ENCODE data around the gene AP3B1.

The AP3B1 gene

DNA sequence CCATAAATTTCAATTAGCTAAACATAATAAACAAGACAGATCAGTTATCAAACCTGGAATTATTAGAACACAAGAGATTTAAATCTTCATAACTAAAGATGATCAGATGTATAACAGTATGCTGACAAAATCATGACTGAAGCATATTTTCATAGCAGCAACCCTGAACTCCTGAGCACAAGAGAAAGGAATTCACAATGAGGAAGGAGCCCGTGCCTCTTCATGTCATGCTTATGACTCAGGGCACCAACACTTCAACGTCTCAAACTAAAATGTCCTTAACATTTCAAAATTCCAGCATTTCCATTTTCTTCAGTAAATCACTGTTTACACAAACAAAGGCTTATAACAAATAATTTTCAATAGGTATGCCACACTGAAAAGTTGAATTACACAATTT, 6.7 kb downstream of the AP3B1 start:
- no peak for DNase-seq

DNA sequence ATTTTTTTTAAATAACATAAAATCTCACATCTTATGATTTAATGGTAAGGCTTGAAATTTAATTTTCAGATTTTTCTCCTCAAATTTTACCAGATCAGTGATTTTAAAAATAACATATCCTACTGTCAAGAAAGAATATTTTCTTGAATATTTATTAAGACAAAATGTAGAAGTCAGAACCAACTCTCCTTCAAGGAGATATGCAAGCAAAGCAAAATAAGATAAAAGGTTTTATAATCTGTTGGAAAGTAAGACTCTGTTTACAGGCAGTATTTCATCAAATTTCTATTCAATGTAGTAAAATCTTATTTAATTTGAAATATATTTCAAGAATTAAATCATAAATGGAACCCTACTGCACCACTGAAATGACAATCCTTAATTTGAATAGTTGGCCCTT, 7.3 kb downstream of the AP3B1 start:
- no peak for DNase-seq

DNA sequence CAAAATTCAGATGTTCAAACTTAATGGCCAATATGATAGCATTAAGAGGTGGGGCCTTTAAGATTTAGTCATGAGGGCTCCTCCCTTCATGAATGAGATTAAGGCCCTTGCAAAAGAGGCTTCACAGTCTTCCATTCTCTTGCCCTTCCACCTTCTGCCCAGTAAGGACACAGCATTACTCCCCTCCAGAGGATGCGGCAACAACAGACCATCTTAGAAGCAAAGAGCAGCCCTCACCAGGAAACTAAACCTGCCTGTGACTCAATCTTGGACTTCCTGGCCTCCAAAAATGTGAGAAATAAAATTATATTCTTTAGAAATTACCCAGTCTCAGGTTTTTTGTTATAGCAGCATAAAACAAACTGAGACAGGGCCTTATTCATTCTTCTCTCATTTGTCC, 8.2 kb downstream of the AP3B1 start:
- DNase-seq: no peak

DNA sequence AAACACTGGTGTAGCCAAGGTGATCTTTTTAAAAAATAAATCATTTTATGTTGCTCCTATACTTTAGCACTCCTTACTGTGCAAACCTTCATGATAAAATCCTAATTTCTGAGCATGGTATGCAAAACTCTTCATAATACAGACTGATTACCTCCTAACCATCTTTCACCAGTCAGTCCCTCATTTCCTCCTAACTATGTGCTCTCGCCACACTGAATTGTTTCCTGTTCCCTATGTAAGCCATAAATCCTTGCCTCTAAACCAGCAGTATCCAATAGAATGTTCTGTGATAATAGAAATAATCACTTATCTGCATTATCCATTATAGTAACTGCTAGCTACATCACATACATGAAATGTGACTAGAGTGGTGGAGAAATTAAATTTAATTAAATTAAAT, 10.7 kb downstream of the AP3B1 start:
- DNase-seq: no peak

DNA sequence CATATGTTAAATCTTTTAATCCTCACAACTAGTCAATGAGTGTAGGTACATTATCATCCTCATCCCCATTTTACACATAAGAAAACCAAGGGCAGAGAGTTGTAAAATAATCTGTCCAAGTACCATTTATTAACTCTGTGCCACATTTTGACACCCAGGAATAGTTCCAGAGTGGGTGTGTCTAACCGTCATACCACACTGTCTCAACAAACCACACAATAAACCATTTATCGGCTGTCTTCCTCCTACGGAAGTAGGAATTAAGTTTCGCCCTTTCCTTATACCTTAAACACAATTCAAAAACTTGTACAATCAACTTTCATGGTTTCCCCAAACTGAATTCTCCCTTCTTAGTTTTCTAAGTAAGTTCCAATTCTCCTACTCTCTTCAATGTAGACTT, 11.4 kb downstream of the AP3B1 start:
- DNase-seq: no peak

DNA sequence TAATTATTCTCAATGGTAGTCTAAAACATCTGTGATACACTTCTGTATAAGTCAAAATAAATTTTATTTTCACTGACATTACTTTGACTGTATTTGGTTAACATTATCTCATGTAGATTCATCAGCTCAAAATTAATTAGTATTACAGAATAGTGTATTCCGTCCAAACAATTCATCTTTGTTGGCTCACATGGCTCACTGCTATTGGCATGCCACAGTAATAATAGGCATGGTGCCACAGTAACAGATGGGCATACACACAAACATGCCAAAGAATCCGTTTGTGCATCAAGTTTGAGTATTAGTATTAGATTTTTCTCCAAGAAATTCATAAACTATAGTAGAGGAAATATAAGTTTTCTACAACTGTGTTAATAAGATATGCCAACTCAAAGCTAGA, 14.2 kb downstream of the AP3B1 start:
- DNase-seq: no peak

DNA sequence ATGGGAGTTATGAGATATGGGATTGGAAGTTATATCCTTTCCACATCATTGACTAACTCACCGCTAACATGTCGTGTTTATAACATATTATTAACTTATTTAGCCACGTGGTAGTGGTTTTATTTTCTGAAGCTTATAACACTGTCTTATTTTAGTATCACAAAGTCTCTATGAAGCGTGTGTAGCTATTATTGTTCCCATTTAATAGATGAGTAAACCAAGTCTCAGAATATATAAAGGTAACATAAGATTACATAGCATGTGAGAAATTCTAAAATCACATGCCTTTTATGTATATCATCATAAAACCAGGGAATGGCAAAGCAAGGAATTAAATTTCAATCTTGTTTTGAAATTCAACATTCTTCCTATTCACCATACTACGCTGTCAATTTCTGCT, 15.3 kb downstream of the AP3B1 start:
- no peak for DNase-seq

DNA sequence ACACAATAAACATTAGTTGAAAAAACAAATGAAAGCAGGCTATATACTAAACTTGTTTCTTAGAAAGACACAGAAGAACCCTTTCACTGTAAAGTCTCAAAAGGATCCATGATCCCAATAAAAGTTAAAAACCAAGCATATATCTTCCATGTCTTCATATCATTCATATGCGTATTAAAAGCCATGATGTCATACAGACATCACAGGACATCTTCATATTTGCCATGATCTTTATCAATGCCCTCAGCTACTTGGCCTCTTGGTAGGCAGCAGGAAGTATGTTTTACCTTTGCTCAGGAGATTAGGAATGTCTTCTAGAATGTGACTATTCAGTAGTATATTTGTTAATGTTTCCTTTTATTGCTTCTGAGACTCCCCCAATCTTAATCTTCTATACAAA, 16.8 kb downstream of the AP3B1 start:
- DNase-seq: no peak

DNA sequence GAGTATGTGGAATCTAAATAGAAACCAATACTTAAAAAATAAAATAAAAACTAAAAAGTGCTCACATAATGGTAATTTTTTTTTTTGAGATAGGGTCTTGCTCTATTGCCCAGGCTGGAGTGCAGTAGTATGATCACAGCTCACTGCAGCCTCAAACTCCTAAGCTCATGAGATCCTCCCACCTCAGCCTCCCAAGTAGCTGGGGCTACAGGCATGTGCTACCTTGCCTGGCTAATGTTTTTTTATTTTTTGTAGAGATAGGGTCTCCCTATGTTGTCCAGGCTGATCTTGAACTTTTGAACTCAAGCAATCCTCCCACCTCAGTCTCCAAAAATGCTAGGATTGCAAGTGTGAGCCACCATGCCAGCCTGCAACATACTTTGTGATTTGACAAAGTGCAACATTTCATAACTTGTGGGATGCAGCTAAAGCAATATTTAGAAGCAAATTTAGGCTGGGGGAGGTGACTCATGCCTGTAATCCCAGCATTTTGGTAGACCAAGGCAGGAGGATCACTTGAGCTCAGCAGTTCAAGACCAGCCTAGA, 18.4 kb downstream of the AP3B1 start:
- DNase-seq: no peak

DNA sequence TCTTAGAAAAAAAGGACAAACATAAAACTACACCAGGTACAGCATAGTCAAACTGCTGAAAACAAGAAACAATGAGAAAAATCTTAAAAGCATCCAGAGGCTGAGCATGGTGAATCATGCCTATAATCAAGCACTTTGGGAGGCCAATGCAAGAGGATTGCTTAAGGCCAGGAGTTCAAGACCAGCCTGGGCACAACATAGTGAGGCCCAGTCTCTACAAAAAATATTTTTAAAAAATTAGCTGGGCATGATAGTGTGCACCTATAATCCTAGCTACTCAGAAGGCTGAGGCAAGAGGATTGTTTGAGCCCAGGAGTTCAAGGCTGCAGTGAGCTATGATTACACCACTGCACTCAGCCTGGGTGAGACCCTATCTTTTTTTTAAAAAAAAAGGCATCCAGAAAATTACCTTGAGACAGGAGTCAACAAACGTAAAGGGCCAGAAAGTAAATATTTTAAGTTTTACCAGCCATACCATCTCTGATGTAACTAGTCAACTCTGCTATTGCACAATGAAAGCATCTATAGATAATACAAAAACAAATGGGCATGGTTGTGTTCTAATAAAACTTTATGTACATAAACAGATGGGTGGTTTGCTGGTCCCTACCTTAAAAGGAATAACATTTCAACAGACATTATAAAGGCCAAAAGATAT, 19.8 kb downstream of the AP3B1 start:
- DNase-seq: no peak

DNA sequence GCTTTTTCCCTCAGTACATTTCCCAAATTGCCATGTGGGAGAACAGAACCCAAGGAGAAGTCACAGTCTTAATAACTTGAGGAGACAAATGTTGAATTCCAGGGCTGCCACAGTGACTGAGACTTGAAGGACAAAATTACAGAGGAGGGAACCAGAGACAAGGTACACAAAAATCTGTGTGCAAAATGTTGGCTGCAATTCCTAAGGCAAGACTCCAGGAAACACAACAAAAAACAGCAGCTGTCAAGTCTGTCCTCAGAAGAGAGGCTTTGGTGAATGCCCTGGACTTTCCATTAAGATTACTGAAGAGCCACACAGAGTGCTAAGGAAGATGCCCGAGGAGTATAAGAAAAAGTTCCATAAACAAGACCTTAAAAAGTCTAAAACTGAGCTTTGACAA, 21.1 kb downstream of the AP3B1 start:
- no peak for DNase-seq

DNA sequence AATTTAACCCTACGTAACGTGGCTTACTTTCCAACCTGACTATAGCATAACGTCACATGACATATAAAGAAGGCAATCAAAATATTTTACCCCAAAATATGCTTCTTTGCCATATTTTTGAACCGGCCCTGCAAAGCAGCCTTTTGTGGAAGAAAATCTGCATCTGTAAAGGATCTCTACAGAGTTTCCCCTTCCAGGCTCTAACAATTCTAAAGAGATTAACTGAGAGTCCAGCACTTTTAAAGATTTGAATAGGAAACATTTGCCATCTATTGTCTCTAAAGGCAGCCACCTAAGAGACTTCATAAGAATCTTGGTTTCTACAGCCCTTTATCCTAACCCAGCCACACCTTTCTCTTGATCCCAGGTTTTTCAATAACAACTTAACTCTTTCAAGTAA, 22.7 kb downstream of the AP3B1 start:
- DNase-seq: no peak

DNA sequence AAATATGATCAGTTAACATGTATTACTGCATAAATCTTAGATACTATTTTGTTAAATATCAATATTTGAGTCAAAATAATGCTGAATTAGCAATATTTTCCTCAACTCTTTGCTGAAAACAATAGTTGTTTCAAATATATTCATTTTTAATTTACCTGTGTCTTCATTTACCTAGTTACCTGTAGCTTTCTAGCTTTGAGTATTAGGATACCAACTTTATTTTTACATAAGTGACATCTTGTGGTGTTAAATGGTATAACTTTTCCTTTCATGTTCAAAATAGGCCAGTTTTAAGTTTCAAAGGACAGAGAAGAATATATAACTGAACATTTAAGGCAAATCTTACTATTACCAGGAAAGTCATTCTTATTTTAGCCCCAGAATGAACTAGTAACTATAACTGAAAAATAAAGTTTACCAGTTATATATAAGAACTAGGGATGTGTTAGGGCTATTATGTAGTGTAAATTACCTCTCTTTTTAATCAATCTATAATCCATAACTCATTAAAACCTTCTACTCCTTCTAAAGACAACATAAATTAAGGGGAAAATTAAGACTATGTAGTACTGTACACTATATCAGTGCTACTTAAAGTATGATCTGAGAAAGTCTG, 25.3 kb downstream of the AP3B1 start:
- no peak for DNase-seq

DNA sequence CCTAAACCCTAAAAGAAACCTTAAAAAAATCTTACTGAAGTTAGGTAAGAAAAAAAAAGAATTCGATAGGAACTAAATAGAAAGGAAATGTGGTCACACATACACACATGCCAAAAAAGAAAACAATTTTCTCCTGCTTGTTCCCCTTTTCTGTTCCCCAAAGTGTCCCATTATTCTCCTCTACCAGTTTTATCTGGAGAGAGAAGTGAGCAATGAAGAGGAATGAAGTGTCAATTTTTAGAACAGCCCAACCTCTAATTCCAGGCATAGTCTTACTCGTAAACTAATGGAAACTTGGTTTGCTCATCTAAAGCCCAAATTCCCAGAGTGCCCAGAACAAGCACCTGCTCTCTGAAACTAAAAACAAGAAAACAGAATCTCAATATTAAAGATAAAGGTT, 26.1 kb downstream of the AP3B1 start:
- no peak for DNase-seq

DNA sequence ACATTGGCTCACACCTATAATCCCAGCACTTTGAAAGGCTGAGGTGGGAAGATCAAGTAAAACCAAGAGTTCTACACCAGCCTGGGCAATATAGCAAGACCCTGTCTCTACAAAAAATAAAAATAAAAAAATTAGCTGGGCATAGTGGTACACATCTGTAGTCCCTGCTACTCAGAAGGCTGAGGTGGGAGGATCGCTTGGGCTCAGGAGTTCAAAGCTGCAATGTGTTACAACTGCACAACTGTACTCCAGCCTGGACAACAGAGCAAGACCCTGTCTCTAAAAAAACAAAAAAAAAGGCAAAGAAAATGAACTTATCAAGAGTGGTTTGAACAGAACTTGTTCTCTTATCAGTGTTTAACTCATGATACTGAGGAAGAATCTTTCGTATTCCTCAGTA, 29.3 kb downstream of the AP3B1 start:
- DNase-seq: no peak

DNA sequence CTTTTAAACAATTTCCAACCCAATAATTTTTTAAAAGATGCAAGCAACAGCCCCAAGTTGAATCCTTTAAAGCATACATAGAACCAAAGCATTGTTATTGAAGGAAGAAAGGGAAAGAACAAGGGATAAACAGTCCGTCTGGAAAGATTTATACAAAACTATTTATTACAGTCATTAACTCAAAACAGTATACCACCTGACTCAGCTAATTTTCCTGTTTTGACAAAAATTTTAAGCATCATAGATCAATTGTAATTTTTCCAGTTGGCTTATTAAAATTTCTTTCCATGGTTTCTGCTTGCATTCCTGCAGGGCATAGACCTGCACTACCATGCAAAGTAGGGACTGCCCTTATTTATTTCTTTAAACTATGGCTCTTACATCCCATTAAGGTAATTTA, 29.9 kb downstream of the AP3B1 start:
- DNase-seq: no peak

DNA sequence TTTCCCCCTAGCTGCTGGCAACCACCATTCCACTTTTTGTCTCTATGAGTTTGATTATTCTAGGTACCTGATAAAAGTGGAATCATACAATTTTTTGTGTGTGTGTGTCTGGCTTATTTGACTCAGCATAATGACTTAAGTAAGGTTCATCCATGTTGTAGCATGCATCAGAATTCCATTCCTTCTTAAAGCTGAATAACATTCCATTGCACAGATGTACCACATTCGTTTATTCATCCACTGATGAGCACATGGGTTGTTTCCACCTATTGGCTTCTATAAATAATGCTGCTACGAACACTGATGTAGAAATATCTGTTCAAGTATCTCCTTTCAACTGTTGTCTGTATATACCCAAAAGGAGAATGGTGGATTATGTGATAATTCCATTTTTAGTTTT, 33.7 kb downstream of the AP3B1 start:
- no peak for DNase-seq

DNA sequence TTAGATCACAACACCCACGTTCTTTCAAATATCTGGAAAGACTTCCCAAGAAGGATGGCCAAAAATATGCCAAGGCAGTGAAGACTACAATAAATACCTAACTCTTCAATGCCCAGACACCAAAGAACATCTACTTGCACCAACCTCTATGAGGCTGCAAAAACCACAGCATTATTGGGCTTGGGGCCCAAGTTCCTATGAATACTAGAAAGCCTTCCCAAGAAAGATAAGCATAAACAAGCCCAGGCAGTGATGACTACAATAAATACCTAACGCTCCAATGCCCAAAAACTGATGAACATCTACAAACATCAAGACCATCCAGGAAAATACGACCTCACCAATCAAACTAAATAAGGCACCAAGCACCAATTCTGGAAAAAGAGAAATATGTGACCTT, 41.3 kb downstream of the AP3B1 start:
- DNase-seq: no peak

DNA sequence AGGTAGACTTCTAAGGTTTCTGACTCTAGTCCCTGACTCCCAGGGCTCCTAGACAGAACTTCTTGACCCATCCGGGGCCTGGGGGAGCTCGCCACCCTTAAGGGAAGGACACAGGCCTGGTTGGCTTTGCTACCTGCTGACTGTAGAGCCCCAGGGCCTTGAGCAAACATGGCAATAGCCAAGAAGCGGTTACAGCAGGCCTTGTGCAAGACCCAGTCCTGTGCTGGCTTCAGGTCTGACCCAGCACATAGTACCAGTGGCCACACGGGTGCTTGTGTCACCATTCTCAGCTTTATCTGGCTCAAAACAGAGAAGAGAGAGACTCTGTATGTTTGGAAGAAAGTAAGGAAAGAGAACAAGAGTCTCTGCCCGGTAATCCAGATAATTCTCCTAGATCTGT, 41.8 kb downstream of the AP3B1 start:
- no peak for DNase-seq

DNA sequence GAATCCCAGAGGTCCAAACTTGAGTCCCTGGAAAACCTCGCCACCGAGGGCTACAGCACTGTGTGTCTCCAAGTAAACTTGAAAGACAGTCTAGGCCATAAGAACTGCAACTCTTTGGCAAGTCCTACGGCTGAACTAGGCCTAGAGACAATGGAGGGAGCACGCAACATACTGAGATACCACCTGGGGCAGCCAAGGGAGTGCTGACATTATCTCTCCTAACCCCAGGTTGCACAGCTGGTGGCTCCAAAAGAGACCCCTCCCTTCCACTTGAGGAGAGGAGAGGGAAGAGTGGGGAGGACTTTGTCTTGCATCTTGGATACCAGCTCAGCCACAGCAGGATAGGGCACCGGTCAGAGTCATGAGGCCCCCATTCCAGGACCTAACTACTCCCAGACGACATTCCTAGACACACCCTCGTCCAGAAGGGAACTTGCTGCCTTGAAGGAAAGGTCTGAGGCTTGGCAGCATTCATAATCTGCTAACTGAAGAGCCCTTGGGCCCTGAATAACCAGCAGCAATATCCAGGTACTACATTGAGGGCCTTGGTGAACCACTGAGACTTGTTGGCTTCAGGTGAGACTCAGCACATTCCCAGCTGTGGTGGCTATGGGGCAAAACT, 42.7 kb downstream of the AP3B1 start:
- DNase-seq: no peak

DNA sequence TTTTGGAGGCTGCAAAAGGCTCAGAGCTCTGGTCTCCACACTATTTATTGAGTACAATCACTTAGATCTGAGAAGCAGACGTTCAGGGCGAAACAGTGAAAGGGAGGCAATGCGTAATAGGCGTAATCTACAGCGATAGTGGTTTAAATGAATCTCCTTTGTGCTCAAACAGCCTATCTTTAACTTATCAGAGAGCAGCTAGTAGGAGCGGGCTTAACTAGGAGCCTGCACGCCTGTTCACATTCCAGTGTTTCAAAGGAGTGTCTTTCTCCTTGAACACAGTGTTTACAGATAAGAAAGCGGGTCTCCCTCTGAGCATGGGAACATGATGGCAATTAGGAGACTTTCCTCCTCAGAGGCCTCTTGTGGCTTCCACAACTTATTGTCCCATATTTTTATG, 49.4 kb downstream of the AP3B1 start:
- DNase-seq: no peak

DNA sequence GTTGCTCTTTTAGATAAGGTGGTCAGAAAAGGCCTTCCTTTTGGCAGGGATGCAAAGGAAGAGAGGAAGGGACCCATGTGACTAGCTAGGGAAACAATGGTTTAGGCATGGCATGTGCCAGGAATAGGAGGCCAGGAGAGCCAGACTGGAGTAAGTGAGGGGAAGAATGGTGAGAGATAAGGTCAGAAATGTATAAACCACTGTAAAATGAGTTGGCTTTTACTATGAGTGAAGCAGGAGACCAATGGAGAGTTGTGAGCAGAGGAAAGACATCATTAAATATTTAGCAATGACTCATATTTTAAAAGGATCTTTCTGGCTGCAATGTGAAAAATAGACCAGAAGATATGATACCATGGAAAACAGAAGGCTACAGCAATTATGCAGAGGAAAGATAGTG, 50.9 kb downstream of the AP3B1 start:
- DNase-seq: no peak

DNA sequence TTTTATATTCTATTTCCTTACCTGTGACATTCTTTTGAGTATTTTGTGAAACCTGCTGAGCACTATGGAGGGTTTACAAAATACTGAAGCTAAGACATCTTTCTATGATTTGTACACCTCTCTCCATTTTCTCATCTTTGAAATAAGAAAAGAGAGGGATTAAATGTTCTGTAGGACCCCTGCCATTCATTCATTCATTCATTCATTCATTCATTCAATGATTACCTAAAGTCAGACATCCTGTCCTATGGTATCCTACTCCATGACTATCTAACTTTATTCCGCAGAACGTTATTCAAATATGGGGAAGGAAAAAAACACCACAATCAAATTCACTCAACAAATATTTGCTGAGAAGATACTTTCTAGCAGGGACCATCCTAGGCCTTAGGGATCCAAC, 51.4 kb downstream of the AP3B1 start:
- no peak for DNase-seq

DNA sequence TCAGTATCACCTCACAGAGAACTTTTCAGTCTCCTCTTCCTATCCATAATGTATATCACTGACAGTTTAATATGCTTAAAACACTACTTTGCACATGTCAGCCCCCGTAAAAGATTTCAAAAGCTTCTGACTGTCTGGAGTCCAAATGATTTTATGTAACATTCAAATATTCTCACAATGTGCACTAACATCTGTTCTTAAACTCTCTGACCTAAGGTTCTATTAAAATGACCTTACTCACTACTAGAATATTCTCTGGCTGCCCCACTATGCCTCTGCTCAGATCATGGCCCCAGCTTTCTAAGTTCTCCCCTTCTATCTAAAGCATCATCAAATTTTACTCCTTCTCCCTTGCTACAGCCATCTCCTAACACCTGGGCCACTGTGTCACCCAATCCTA, 52.5 kb downstream of the AP3B1 start:
- no peak for DNase-seq

DNA sequence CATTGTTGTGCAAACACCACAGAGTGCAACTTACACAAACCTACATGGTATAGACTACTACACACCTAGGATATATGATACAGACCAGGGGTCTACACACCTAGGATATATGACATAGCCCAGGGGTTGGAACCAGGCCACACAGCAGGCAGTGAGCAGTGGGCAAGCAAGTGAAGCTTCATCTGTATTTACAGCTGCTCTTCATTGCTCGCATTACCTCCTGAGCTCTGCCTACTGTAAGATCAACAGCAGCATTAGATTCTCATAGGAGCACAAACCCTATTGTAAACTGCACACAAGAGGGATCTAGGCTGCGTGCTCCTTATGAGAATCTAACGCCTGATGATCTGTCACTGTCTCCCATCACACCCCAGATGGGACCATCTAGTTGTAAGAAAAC, 56.6 kb downstream of the AP3B1 start:
- no peak for DNase-seq

All from activated gamma-delta T cell (primary cell).